Uterus (tissue), 2 donors: ENCODE measurements around the gene PLEKHO1.

ENCODE experiments used
- CTCF ChIP-seq, 4 experiments: fragments of 200-600 bp in 2 of 4; fragments of 450-650 bp in 2 of 4; sonication (generic) in 2 of 4; IDR thresholded peaks; one replicate each; pipeline ENCODE4 v1.5.1; 2016 to 2019; ENCODE audit warnings: antibody characterized with exemption in 4 of 4, mild to moderate bottlenecking in 2 of 4, moderate library complexity in 1 of 4
- POLR2A ChIP-seq, 2 donors: fragments of 450-650 bp; IDR thresholded peaks; one replicate each; pipeline ENCODE4 v1.6.1; 2016; ENCODE audit warnings: antibody characterized with exemption in 2 of 2, mild to moderate bottlenecking in 1 of 2, moderate library complexity in 1 of 2

DNA sequence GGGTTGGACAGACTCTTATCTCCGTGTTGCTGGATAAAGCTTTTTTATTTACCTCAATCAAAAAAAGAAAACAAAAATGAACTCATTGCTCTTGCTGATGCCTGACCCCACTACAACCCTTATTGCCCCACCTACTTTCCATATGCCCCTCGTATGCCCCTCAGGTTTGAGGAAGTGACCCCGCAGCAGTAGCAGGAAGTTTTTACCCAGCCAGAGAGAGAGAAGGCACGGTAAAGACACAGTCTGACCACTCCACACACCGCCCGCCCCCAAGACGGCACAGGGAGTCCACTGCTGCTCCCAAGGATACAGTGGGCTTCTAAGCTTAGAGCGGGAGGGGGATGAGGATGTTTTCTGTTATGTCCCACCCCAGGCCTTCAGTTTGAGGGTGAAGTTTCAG is 9.8 kb downstream of the PLEKHO1 start:
- no peak for TF ChIP-seq POLR2A (IDR thresholded peaks at IDR 0.05)
- no peak for TF ChIP-seq CTCF (IDR thresholded peaks at IDR 0.05)
